HepG2 (cell line): ENCODE data around the gene TMEM250. TPM values are rescaled to one million over a fixed set of nuclear protein-coding genes. Genes with fewer than 3 reads are reported as not detected.
A peak's percentile ranks its signal among the peaks of the same experiment; 100 is the strongest.

ENCODE experiments used
- ATAC-seq: fragments of 200-7000 bp; cut with Tn5 transposase; 3 replicates; pipeline ENCODE4 v1.9.1; 2020; ENCODE audit warnings: mild to moderate bottlenecking, moderate library complexity
- BruUV-seq: library from RNA; stranded (reverse); fragments of 400-500 nt; replicated peaks from 2 replicates; lab custom pipeline; 2021; lab: Mats Ljungman, UMichigan
- CTCF ChIA-PET: fragments of 300-600 bp; formaldehyde crosslinking; extraction: SDS; loops from one replicate; lab custom pipeline; 2021; ENCODE audit warnings: low total read pairs, inconsistent platforms, low intra/inter-chr PET ratio; lab: Yijun Ruan, JAX
- POLR2A ChIA-PET: fragments of 350-600 bp; sonication (Branson Sonifier 250); formaldehyde crosslinking; loops from one replicate; lab custom pipeline; 2020; ENCODE audit warnings: antibody characterized with exemption, inconsistent platforms; lab: Yijun Ruan, JAX
- DNase-seq: peaks from one replicate; pipeline ENCODE4 v3.0.0-alpha.2; 2015; ENCODE audit warnings: low spot score
- FAIRE-seq: peaks from 3 replicates; lab custom pipeline; 2011; peaks lifted over from hg19 to GRCh38; lab: Jason Lieb, UNC
- H2AFZ ChIP-seq: one replicate; pipeline ENCODE4 v1.6.1; 2011; ENCODE audit warnings: low read length, inconsistent platforms
- H3K27ac ChIP-seq: fragments of 300-600 bp; 3 replicates; pipeline ENCODE4 v1.8.0; 2011; ENCODE audit warnings: mixed run types, mild to moderate bottlenecking, mixed read lengths, low read length, inconsistent platforms; ENCODE audit not compliant: insufficient read depth; ENCODE audit errors: extremely low read length
- H3K27me3 ChIP-seq, 2 experiments: fragments of 200-600 bp in 1 of 2; 2 replicates in 1 of 2; 3 replicates in 1 of 2; pipeline versions ENCODE4 v1.6.0 to v1.8.0; 2011; ENCODE audit warnings: low read length in 2 of 2, mild to moderate bottlenecking in 2 of 2, moderate library complexity in 2 of 2, inconsistent platforms in 1 of 2; ENCODE audit not compliant: insufficient read depth in 2 of 2, control insufficient read depth in 1 of 2
- H3K36me3 ChIP-seq, 2 experiments: fragments of 200-600 bp in 1 of 2; replicated peaks in 1 of 2; 2 replicates in 1 of 2; 3 replicates in 1 of 2; pipeline versions ENCODE4 v1.5.1 to v1.8.0; 2011; ENCODE audit warnings: low read length in 2 of 2, inconsistent platforms in 1 of 2; ENCODE audit not compliant: insufficient read depth in 2 of 2, control insufficient read depth in 1 of 2
- H3K4me1 ChIP-seq: 2 replicates; pipeline ENCODE4 v1.5.1; 2012; ENCODE audit warnings: low read length, inconsistent platforms; ENCODE audit not compliant: insufficient read depth
- H3K4me2 ChIP-seq: 2 replicates; pipeline ENCODE4 v1.6.0; 2011; ENCODE audit warnings: low read depth, low read length, inconsistent platforms
- H3K4me3 ChIP-seq, 3 experiments: fragments of 200-600 bp in 1 of 3; sonication (generic), shearing (Covaris generic) in 1 of 3; replicated peaks in 1 of 3; 2 replicates each; pipeline ENCODE4 v1.5.1; 2011 to 2016; ENCODE audit warnings: low read length in 3 of 3, inconsistent platforms in 2 of 3, low read depth in 2 of 3, mild to moderate bottlenecking in 2 of 3, control low read depth in 1 of 3, mixed read lengths in 1 of 3; ENCODE audit not compliant: insufficient read depth in 1 of 3
- H3K79me2 ChIP-seq: one replicate; pipeline ENCODE4 v1.6.1; 2011; ENCODE audit warnings: low read length, inconsistent platforms; ENCODE audit not compliant: insufficient read depth
- H3K9ac ChIP-seq: 2 replicates; pipeline ENCODE4 v1.6.0; 2011; ENCODE audit warnings: mild to moderate bottlenecking, low read depth, low read length, inconsistent platforms; ENCODE audit not compliant: insufficient read depth
- H3K9me3 ChIP-seq: 2 replicates; pipeline ENCODE4 v1.5.1; 2012; ENCODE audit warnings: mild to moderate bottlenecking, low read length
- H4K20me1 ChIP-seq: 2 replicates; pipeline ENCODE4 v1.6.0; 2011; ENCODE audit warnings: inconsistent platforms, mild to moderate bottlenecking, low read length, moderate library complexity; ENCODE audit not compliant: insufficient read depth
- AGO2 ChIP-seq: fragments of 200-400 bp; formaldehyde crosslinking; optimal IDR thresholded peaks from 2 replicates; pipeline ENCODE3; 2017; ENCODE audit warnings: mild to moderate bottlenecking, low read depth, low read length, moderate library complexity
- ZKSCAN5 ChIP-seq: sonication (generic); formaldehyde crosslinking; IDR thresholded peaks from 2 replicates; pipeline ENCODE4 v1.5.1; 2020; ENCODE audit warnings: mild to moderate bottlenecking, missing genetic modification reagents
- ZNF724P ChIP-seq: sonication (generic); formaldehyde crosslinking; IDR thresholded peaks from 2 replicates; pipeline ENCODE4 v1.8.0; 2022; ENCODE audit warnings: missing genetic modification reagents, borderline replicate concordance
- WGBS: methylation state at CpG from one replicate; pipeline ENCODE4 v1.1.6; 2017; ENCODE audit warnings: low lambda C conversion rate; 5-methylcytosine and 5-hydroxymethylcytosine counted together
- in situ Hi-C: cut with HindIII; loops from 2 replicates; pipeline ENCODE4 v1.10.0; 2017; ENCODE audit warnings: low pct_unique_long_range_greater_than_20kb; ENCODE audit not compliant: extremely low pct_ligation_motif_present
- intact Hi-C: fragments of 100-400 bp; cut with micrococcal nuclease; formaldehyde crosslinking; loops from one replicate; pipeline ENCODE4 v1.10.0; 2022; ENCODE audit not compliant: unreplicated experiment
- polyA plus RNA-seq, 8 experiments: library from polyadenylated mRNA; depleted of rRNA in 3 of 8; stranded (reverse) in 7 of 8; unstranded in 1 of 8; fragments of >200 nt; fragmentation: Illumina TruSeq in 4 of 8; extraction: Trizol in 4 of 8; gene quantifications; 2 replicates each; pipeline versions ENCODE4 v1.2.1 to v1.2.3, GENCODE V29; 2011 to 2016; ENCODE audit warnings: low read depth in 4 of 8, missing spikeins in 1 of 8, mixed read lengths in 1 of 8; ENCODE audit not compliant: insufficient read depth in 1 of 8
- total RNA-seq, 5 experiments: library from RNA; depleted of rRNA; stranded (reverse); fragments of >200 nt; fragmentation: Illumina TruSeq; extraction: Trizol; gene quantifications; 2 replicates each; pipeline ENCODE4 v1.2.3, GENCODE V29; 2016; ENCODE audit warnings: low read depth in 1 of 5

Gene TMEM250
- total and polyA plus RNA-seq, 2 of the 13 experiments (the other 11 are each of a cell fraction or from before 2014, with no cell fraction given) = 5.5 to 13.9 TPM

- 97% methylated on average over 18 of the region's 18 CpGs for WGBS
- DNase-seq (no peak), FAIRE-seq (no peak), ATAC-seq (no peak)
- Histone ChIP-seq H3K4me1 (peaks cover 11% of the 10 kb centered on the region), H3K9ac (no peak overlapping the region), H3K79me2 (no peaks in the 10 kb centered on the region), H4K20me1 (no peaks in the 10 kb centered on the region), H3K4me3 (no peak overlapping the region), H3K27ac (no peak overlapping the region), H2AFZ (no peak overlapping the region), H3K4me2 (no peak overlapping the region), H3K27me3 (no peaks in the 10 kb centered on the region; a peak in 1 of 5 replicates), H3K9me3 (no peaks in the 10 kb centered on the region), H3K36me3 (no peaks in the 10 kb centered on the region)
- TF ChIP-seq AGO2 = peak; percentile 11
- no peak for TF ChIP-seq ZKSCAN5 (CRISPR knock-in tag)
- CTCF ChIA-PET = no interaction called here
- TSS peak; percentile 39 for BruUV-seq
- in situ Hi-C loops = no loop called here
- POLR2A ChIA-PET = no interaction called here
- intact Hi-C loops = no loop called here
Observed at GRCh38 chr9:136114610-136115009, 4.1 kb downstream of the TMEM250 start.

GRCh38 chr9:136112541-136112940 lies 6.1 kb downstream of the TMEM250 start:
- Histone ChIP-seq H3K9me3 (no peaks in the 10 kb centered on the region), H3K9ac (no peak overlapping the region), H3K4me1 (peaks cover 8% of the 10 kb centered on the region), H3K4me3 (no peak overlapping the region), H3K36me3 (no peaks in the 10 kb centered on the region), H3K79me2 (no peaks in the 10 kb centered on the region), H3K27ac (no peak overlapping the region), H4K20me1 (no peaks in the 10 kb centered on the region), H3K4me2 (no peak overlapping the region), H3K27me3 (no peaks in the 10 kb centered on the region; a peak in 1 of 5 replicates), H2AFZ (no peak overlapping the region)
- FAIRE-seq (no peak), ATAC-seq (no peak), DNase-seq (no peak)
- WGBS = 100% methylated on average over 1 of the region's 11 CpGs
- TF ChIP-seq AGO2 (peak; percentile 53), ZNF724P (CRISPR knock-in tag) (no peak)
- POLR2A ChIA-PET = no interaction called here
- in situ Hi-C loops (no loop called here), intact Hi-C loops (no loop called here)
- BruUV-seq = no TSS peak
- CTCF ChIA-PET = no interaction called here
